ENCODE data around the gene ARL3. TPM values are rescaled to one million over a fixed set of nuclear protein-coding genes. Genes with fewer than 3 reads are reported as not detected.

The ARL3 gene
- total and polyA plus RNA-seq, 10 donors = 2.2 to 5.1 (median 4.0) TPM

DNA sequence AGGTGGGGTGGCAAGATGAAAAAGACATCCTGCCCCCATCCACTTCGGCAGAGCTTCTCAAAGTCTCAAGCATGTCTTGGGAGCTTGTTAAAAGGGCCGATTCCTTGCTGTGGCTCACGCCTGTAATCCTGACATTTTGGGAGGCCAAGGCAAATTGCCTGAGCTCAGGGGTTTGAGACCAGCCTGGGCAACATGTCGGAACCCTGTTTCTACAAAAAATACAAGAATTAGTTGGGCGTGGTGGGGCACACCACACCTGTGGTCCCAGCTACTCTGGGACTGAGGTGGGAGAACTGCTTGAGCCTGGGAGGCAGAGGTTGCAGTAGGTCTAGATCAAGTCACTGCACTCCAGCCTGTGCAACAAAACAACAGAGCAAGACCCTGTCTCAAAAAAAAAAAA is 55.4 kb downstream of the ARL3 start:
- 78 to 91% (median 83%) methylated on average over 5 of the region's 5 CpGs for WGBS, 5 donors

DNA sequence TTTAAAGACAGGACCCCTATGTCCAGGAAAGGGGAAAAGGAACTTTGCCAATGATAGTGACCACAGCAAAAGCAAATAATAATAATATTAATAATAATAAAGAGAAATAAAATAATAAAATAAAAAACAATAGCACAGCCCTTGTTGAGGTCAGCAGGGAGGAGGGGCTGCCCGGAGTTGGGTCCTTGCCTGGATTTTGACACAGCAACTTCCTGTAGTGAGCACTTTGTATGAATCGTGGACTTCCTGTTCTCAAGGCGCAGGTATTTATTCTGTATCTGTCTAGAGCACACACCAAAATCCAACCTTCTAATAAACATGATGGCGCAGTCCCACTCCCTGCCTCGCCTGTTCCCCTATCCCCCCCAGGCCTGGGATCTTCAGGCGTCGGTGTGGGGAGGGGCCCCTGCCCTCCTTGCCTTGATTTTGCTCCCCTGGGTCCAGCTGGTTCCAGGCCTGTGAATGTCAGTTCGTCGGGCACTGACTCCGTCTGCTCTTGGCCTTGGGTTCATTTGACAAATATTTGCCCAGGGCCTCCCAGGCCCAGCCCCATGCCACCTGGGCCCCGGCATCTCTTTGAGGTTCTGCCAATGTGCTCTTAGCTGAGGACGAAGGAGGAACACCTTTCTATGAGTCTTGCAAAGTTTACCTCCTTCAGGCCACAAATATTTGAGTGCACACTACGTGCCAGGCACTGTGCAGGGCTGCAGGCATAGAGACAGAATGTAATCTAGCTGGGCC is 56.0 kb downstream of the ARL3 start:
- no peak overlapping the region for H3K4me3 ChIP-seq
- TF ChIP-seq, protein P1, sequence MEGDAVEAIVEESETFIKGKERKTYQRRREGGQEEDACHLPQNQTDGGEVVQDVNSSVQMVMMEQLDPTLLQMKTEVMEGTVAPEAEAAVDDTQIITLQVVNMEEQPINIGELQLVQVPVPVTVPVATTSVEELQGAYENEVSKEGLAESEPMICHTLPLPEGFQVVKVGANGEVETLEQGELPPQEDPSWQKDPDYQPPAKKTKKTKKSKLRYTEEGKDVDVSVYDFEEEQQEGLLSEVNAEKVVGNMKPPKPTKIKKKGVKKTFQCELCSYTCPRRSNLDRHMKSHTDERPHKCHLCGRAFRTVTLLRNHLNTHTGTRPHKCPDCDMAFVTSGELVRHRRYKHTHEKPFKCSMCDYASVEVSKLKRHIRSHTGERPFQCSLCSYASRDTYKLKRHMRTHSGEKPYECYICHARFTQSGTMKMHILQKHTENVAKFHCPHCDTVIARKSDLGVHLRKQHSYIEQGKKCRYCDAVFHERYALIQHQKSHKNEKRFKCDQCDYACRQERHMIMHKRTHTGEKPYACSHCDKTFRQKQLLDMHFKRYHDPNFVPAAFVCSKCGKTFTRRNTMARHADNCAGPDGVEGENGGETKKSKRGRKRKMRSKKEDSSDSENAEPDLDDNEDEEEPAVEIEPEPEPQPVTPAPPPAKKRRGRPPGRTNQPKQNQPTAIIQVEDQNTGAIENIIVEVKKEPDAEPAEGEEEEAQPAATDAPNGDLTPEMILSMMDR (IDR thresholded peaks at IDR 0.05 in 8 of 11, conservative IDR thresholded peaks at IDR 0.05 in 3 of 11) = no peak
- no peak for TF ChIP-seq POLR2A (IDR thresholded peaks at IDR 0.05)
- TF ChIP-seq POLR2AphosphoS5 (IDR thresholded peaks at IDR 0.05) = peak; percentile 49 to 75 (median 57)
- peak overlapping the region; percentile 6 to 81 (median 74) for H3K27ac ChIP-seq
- intact Hi-C loops (cut with DNase I; ENCODE audit: low total_unique reads) = no loop called here
- H3K36me3 ChIP-seq = peaks cover 3 to 64% (median 48%) of the 10 kb centered on the region in 6 donors
- peaks cover 25 to 90% (median 62%) of the 10 kb centered on the region in 6 donors for H3K4me1 ChIP-seq
- H3K27me3 ChIP-seq (replicated peaks in 1 of 7) = no peaks in the 10 kb centered on the region
- DNase-seq = peak; percentile 76
- H3K9me3 ChIP-seq = no peaks in the 10 kb centered on the region
- WGBS, 5 donors = 48 to 68% (median 56%) methylated on average over 13 of the region's 13 CpGs

More for the DNA sequence above, 55.4 kb downstream of the ARL3 start:
- peaks cover 3 to 57% (median 46%) of the 10 kb centered on the region in 6 donors for H3K36me3 ChIP-seq
- peak overlapping the region in 7 of 8 donors; percentile 6 to 81 (median 74) for H3K27ac ChIP-seq
- H3K27me3 ChIP-seq (replicated peaks in 1 of 7) = no peaks in the 10 kb centered on the region
- intact Hi-C loops (cut with DNase I; ENCODE audit: low total_unique reads) = no loop called here
- no peaks in the 10 kb centered on the region for H3K9me3 ChIP-seq
- peaks cover 25 to 84% (median 55%) of the 10 kb centered on the region in 6 donors for H3K4me1 ChIP-seq
- no peak for TF ChIP-seq POLR2AphosphoS5 (IDR thresholded peaks at IDR 0.05)
- TF ChIP-seq POLR2A (IDR thresholded peaks at IDR 0.05) = no peak
- TF ChIP-seq, protein P1 (IDR thresholded peaks at IDR 0.05 in 8 of 11, conservative IDR thresholded peaks at IDR 0.05 in 3 of 11) = no peak
- DNase-seq = no peak
- H3K4me3 ChIP-seq = no peak overlapping the region

DNA sequence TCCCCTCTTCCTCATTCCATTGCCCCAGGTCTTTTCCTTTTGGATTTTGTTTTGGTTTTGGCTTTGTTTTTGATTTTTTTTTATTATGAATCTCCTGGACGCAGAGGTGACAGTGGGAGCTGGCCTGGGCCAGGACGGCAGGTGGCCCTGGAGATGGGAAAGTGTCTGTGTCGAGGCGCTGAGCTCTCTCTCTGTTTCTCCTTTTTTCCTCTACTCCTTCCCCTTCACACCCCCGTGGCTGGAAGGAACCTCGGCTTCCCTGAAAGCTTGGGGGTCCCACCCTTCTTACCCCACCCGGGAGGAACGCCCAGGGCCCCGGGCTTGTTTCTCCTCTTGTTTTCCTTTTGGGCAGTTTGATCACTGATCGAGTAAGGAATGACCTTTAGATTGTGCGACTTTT is 56.7 kb downstream of the ARL3 start:
- Histone ChIP-seq H3K27ac (peak overlapping the region; percentile 6 to 81 (median 74)), H3K4me3 (no peak overlapping the region), H3K36me3 (peaks cover 3 to 69% (median 50%) of the 10 kb centered on the region in 6 donors), H3K4me1 (peaks cover 31 to 97% (median 69%) of the 10 kb centered on the region in 6 donors), H3K27me3 (replicated peaks in 1 of 7) (no peaks in the 10 kb centered on the region), H3K9me3 (no peaks in the 10 kb centered on the region)
- TF ChIP-seq POLR2AphosphoS5 (IDR thresholded peaks at IDR 0.05) = no peak
- no peak for TF ChIP-seq POLR2A (IDR thresholded peaks at IDR 0.05)
- TF ChIP-seq, protein P1 (IDR thresholded peaks at IDR 0.05 in 8 of 11, conservative IDR thresholded peaks at IDR 0.05 in 3 of 11) = no peak
- peak; percentile 66 for DNase-seq
- 63 to 86% (median 71%) methylated on average over 11 of the region's 11 CpGs for WGBS, 5 donors
- intact Hi-C loops (cut with DNase I; ENCODE audit: low total_unique reads) = no loop called here

DNA sequence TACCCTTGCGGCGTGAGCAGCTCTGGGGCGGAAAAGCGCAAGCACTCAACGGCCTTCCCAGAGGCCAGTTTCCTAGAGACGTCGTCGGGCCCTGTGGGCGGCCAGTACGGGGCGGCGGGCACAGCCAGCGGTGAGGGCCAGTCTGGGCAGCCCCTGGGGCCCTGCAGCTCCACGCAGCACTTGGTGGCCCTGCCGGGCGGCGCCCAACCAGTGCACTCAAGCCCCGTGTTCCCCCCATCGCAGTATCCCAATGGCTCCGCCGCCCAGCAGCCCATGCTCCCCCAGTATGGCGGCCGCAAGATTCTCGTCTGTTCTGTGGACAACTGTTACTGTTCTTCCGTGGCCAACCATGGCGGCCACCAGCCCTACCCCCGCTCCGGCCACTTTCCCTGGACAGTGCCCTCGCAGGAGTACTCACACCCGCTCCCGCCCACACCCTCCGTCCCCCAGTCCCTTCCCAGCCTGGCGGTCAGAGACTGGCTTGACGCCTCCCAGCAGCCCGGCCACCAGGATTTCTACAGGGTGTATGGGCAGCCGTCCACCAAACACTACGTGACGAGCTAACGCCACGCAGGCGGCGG is 57.3 kb downstream of the ARL3 start:
- intact Hi-C loops (cut with DNase I; ENCODE audit: low total_unique reads) = no loop called here
- Histone ChIP-seq H3K27me3 (replicated peaks in 1 of 7) (no peaks in the 10 kb centered on the region), H3K27ac (peak overlapping the region; percentile 6 to 81 (median 74)), H3K36me3 (peaks cover 3 to 70% (median 50%) of the 10 kb centered on the region in 6 donors), H3K9me3 (no peaks in the 10 kb centered on the region), H3K4me3 (no peak overlapping the region), H3K4me1 (peaks cover 36 to 100% (median 74%) of the 10 kb centered on the region in 6 donors)
- peak; percentile 77 for DNase-seq
- peak in 1 of 3 donors; percentile 57 for TF ChIP-seq POLR2AphosphoS5 (IDR thresholded peaks at IDR 0.05)
- TF ChIP-seq, protein P1 (IDR thresholded peaks at IDR 0.05 in 8 of 11, conservative IDR thresholded peaks at IDR 0.05 in 3 of 11) = no peak
- 92 to 95% (median 94%) methylated on average over 31 to 42 of the region's 42 CpGs for WGBS, 5 donors
